ENCODE data around the gene C12orf54.

DNA sequence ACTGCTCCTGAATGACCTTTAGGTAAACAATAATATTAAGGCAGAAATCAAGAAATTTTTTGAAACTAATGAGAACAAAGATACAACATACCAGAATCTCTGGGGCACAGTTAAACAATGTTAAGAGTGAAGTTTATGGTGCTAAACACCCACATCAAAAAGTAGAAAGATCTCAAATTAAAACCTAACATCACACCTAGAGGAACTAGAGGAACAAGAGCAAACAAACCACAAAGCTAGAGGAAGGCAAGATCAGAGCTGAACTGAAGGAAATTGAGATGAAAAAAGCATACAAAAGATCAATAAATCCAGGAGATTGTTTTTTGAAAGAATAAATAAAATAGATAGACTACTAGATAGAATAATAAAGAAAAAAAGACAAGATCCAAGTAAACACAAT lies 50.3 kb downstream of the C12orf54 start:
- TF ChIP-seq EZH2phosphoT487 (IDR thresholded peaks at IDR 0.05; ENCODE audit: borderline replicate concordance, low read depth) (no peak), REST (IDR thresholded peaks at IDR 0.05; ENCODE audit: low read depth, low read length) (no peak), CTCF (IDR thresholded peaks at IDR 0.05) (no peak), MXI1 (IDR thresholded peaks at IDR 0.05; ENCODE audit: low read depth, low read length) (no peak), JUND (IDR thresholded peaks at IDR 0.05) (no peak), NFIC (IDR thresholded peaks at IDR 0.05; ENCODE audit: borderline replicate concordance) (no peak), ZBTB33 (IDR thresholded peaks at IDR 0.05; ENCODE audit: borderline replicate concordance, low read depth) (no peak)
- TF ChIP-seq, protein P1, sequence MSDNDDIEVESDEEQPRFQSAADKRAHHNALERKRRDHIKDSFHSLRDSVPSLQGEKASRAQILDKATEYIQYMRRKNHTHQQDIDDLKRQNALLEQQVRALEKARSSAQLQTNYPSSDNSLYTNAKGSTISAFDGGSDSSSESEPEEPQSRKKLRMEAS (IDR thresholded peaks at IDR 0.05; ENCODE audit: low read depth) = no peak
- TF ChIP-seq, protein P2, sequence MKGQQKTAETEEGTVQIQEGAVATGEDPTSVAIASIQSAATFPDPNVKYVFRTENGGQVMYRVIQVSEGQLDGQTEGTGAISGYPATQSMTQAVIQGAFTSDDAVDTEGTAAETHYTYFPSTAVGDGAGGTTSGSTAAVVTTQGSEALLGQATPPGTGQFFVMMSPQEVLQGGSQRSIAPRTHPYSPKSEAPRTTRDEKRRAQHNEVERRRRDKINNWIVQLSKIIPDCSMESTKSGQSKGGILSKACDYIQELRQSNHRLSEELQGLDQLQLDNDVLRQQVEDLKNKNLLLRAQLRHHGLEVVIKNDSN (IDR thresholded peaks at IDR 0.05; ENCODE audit: borderline replicate concordance, low read depth) = no peak
